ENCODE measurements around the gene ZC3H12D. TPM values are rescaled to one million over a fixed set of nuclear protein-coding genes. Genes with fewer than 3 reads are reported as not detected.

Gene ZC3H12D
- total RNA-seq, 2 experiments from 2014 or later, result 37.4 to 37.6 TPM

DNA sequence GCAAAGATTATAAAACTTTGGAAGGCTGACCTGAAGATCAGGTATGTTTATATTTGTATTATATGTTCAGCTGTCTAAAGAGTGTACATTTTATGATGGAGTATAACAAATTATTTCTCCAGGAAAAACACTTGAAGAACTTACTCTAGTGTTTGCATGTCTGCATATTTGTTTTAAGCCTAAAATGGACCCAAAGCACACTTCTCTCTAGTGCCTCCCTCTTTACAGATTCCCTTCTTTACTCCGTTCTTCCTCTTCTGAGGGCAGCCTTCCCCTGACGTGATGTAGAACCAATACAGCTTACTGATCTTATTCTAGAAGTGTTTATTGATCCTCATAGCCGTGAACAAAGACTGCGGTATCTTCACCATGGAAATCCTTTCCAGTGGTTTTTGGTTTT, 70.8 kb downstream of the ZC3H12D start:
- Mint-ChIP-seq H3K4me3 (no peak overlapping the region), H3K27me3 (no peaks in the 10 kb centered on the region), H3K4me1 (peaks cover 27% of the 10 kb centered on the region), H3K27ac (peak overlapping the region; percentile 52), H3K9me3 (peaks cover 3% of the 10 kb centered on the region), H3K36me3 (ENCODE audit: low read depth) (peaks cover 68% of the 10 kb centered on the region)
- ChIA-PET POLR2A (interaction anchor here (0.8 to 1.7 kb wide), 3 partner anchors 8 to 21 kb away, joined by 3 to 4 read pairs (median 3); no protein-coding TSS in a partner anchor), CTCF (no interaction called here)
- DNase-seq, result no peak

- ChIA-PET POLR2A (interaction anchor here (1.0 to 1.8 kb wide), 5 partner anchors 11 to 378 kb away, joined by 3 to 9 read pairs (median 5); no protein-coding TSS in a partner anchor), CTCF (no interaction called here)
- Mint-ChIP-seq H3K36me3 (ENCODE audit: low read depth) (peaks cover 77% of the 10 kb centered on the region), H3K27me3 (no peaks in the 10 kb centered on the region), H3K4me3 (no peak overlapping the region), H3K9me3 (peaks cover 3% of the 10 kb centered on the region), H3K27ac (no peak overlapping the region), H3K4me1 (peaks cover 16% of the 10 kb centered on the region)
- DNase-seq, result no peak
Measured at GRCh38 chr6:149410557-149410956, 74.3 kb downstream of the ZC3H12D start.

GRCh38 chr6:149409617-149410016, 75.2 kb downstream of the ZC3H12D start:
- Mint-ChIP-seq H3K4me3 (no peak overlapping the region), H3K27ac (no peak overlapping the region), H3K36me3 (ENCODE audit: low read depth) (peaks cover 79% of the 10 kb centered on the region), H3K9me3 (no peaks in the 10 kb centered on the region), H3K4me1 (peaks cover 22% of the 10 kb centered on the region), H3K27me3 (no peaks in the 10 kb centered on the region)
- CTCF ChIA-PET, result no interaction called here
- DNase-seq, result no peak
- POLR2A ChIA-PET, result interaction anchor here (1.0 to 1.8 kb wide), 5 partner anchors 9 to 377 kb away, joined by 3 to 9 read pairs (median 5); no protein-coding TSS in a partner anchor

- Mint-ChIP-seq H3K4me1 (peaks cover 41% of the 10 kb centered on the region), H3K27me3 (no peaks in the 10 kb centered on the region), H3K36me3 (ENCODE audit: low read depth) (peaks cover 83% of the 10 kb centered on the region), H3K9me3 (no peaks in the 10 kb centered on the region), H3K4me3 (no peak overlapping the region), H3K27ac (peak overlapping the region; percentile 42)
- CTCF ChIA-PET, result interaction anchor here (0.9 to 1.0 kb wide), 3 partner anchors 14 to 26 kb away, joined by 3 read pairs; no protein-coding TSS in a partner anchor
- POLR2A ChIA-PET, result interaction anchor here (0.6 to 1.1 kb wide), 2 partner anchors 8 to 312 kb away, joined by 3 read pairs; no protein-coding TSS in a partner anchor
- no peak for DNase-seq
Measured at GRCh38 chr6:149405823-149406765, 78.7 kb downstream of the ZC3H12D start.

- CTCF ChIA-PET, result no interaction called here
- H3K4me3 Mint-ChIP-seq, result no peak overlapping the region
- no peak for DNase-seq
- no peaks in the 10 kb centered on the region for H3K9me3 Mint-ChIP-seq
- no peaks in the 10 kb centered on the region for H3K27me3 Mint-ChIP-seq
- POLR2A ChIA-PET, result no interaction called here
- H3K36me3 Mint-ChIP-seq (ENCODE audit: low read depth), result peaks cover 82% of the 10 kb centered on the region
- H3K4me1 Mint-ChIP-seq, result peaks cover 45% of the 10 kb centered on the region
- peak overlapping the region; percentile 17 for H3K27ac Mint-ChIP-seq
Measured at GRCh38 chr6:149403534-149403933, 81.3 kb downstream of the ZC3H12D start.

GRCh38 chr6:149400050-149400449, 84.8 kb downstream of the ZC3H12D start, which contains the start of gene SUMO4:
SUMO4 (plus strand) TSS chr6:149400262; CDS start chr6:149400392, 130 bp downstream.
- DNase-seq, result no peak
- CTCF ChIA-PET, result no interaction called here
- POLR2A ChIA-PET, result no interaction called here

GRCh38 chr6:149397384-149397783, 87.4 kb downstream of the ZC3H12D start:
- CTCF ChIA-PET, result no interaction called here
- POLR2A ChIA-PET, result interaction anchor here (1.3 kb wide), 1 partner anchor 265 kb away, joined by 3 read pairs; no protein-coding TSS in a partner anchor
- H3K9me3 Mint-ChIP-seq, result peaks cover 2% of the 10 kb centered on the region

More at GRCh38 chr6:149400050-149400449, 84.8 kb downstream of the ZC3H12D start, which contains the start of gene SUMO4:
- Mint-ChIP-seq H3K4me1 (peaks cover 52% of the 10 kb centered on the region), H3K27ac (peak within 1 kb of the TSS; percentile 18), H3K27me3 (no peaks in the 10 kb centered on the region), H3K9me3 (peaks cover 2% of the 10 kb centered on the region), H3K4me3 (no peak within 1 kb of the TSS), H3K36me3 (ENCODE audit: low read depth) (peaks cover 88% of the 10 kb centered on the region)

More at GRCh38 chr6:149397384-149397783, 87.4 kb downstream of the ZC3H12D start:
- Mint-ChIP-seq H3K27me3 (no peaks in the 10 kb centered on the region), H3K4me1 (peaks cover 57% of the 10 kb centered on the region), H3K27ac (no peak overlapping the region), H3K4me3 (no peak overlapping the region), H3K36me3 (ENCODE audit: low read depth) (peaks cover 89% of the 10 kb centered on the region)
- no peak for DNase-seq

Other genes starting within 250 kb of the ZC3H12D start
- 100 to 1,000 TPM; 169 to 170 TPM for gene TAB2, start 167.3 kb downstream of the ZC3H12D start, total RNA-seq
- 1 to 10 TPM; 8.1 to 8.5 TPM for gene SUMO4, start 84.8 kb downstream of the ZC3H12D start, total RNA-seq
- gene PPIL4, start 61.0 kb upstream of the ZC3H12D start, total RNA-seq, result 10 to 100 TPM; 17.0 to 18.3 TPM
- 10 to 100 TPM; 18.1 to 18.4 TPM for gene GINM1, start 81.4 kb upstream of the ZC3H12D start, total RNA-seq
- gene KATNA1, start 163.7 kb upstream of the ZC3H12D start, total RNA-seq, result 10 to 100 TPM; 22.6 to 23.0 TPM
- 10 to 100 TPM; 30.8 to 31.0 TPM for gene LATS1, start 233.1 kb upstream of the ZC3H12D start, total RNA-seq

All from activated CD4-positive, alpha-beta memory T cell treated with anti-CD3 and anti-CD28 coated beads, Interleukin-2, amount 10 ng/mL, durations not matched to agents 7 days and 5 days (primary cell).